Activated gamma-delta T cell treated with anti-CD3 and anti-CD28 coated beads, Interleukin-2, amount 50 U/mL, for 16 hours (primary cell): ENCODE data around the gene CCDC159.
"Not testable (repeated sequence)": the region's sequence is repeated elsewhere in the genome, so short reads cannot be mapped to it uniquely, and the experiment has no call there.

Source experiments
- DNase-seq: peaks from one replicate; pipeline ENCODE4 v3.0.0-alpha.2; 2020; ENCODE audit warnings: low read depth

Gene CCDC159, protein sequence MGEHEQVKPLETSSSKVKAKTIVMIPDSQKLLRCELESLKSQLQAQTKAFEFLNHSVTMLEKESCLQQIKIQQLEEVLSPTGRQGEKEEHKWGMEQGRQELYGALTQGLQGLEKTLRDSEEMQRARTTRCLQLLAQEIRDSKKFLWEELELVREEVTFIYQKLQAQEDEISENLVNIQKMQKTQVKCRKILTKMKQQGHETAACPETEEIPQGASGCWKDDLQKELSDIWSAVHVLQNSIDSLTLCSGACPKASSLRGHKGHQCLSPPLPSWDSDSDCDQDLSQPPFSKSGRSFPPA

DNA sequence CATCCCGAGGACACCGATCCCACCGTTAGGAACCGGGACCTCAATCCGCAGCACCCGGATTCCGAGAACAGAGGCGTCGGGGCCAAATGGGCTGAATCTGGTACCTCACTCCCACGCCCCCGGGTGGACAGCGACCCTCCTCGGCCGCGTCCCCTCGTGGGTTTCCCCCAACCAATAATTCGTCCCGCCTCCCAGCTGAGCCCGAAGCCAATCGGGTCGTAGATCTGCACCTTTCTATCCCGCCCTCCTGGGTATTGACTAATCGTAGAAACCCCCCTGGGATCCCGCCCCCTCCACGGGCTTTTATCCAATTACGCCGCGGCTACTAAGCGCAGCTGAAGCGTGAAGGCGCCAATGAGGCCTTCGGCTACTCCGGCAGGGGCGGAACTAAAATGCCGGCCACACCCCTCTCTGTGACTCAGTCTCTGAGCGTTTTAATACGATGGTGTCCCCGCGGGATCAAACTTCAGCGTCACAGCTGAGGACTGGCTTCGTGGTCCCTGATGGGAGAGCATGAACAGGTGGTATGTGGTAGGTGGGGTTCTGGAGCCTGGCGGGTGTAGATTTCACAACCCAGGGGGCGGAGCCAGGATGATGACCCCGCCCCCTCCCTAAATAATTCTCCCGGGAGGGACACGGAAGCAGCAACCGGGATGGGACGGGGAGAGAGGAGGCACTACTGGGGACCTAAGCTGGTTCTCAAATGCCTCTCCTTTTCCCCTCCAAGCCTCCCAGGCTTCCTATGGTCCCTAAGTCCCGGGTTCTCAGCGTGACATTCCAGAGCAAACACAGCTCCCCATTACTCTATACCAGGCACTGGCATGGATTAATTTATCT lies at the start of gene CCDC159, which contains the start of gene TMEM205:
CCDC159 (plus strand) TSS at position 416 of the 837 bp plus-strand sequence; CDS start at position 504, 88 bp downstream.
TMEM205 (minus strand) TSS at position 165 of the 837 bp plus-strand sequence. CDS start 649 bp downstream, outside the sequence.
- DNase-seq, result peak; percentile 99

GRCh38 chr19:11299946-11300810 lies 46.1 kb upstream of the CCDC159 start:
- no peak for DNase-seq

DNA sequence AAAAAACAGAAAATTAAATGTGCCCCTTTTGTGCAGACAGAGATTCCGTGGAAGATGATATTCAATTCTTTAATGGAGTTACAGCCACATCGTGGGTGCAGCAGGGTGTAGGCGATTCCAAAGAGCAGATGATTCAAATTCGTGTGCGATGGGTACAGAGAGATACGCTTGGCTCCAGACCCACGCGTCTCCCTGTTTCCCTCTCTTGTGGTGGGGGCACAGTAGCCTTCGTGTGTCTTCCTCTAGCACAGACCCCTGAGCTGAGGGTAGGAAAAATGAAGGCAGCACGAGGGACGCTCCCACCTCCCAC lies 45.6 kb upstream of the CCDC159 start:
- DNase-seq, result no peak

GRCh38 chr19:11304936-11305335 lies 41.4 kb upstream of the CCDC159 start:
- no peak for DNase-seq

- DNase-seq, result no peak
Observed at GRCh38 chr19:11306337-11306736, 40.0 kb upstream of the CCDC159 start.

DNA sequence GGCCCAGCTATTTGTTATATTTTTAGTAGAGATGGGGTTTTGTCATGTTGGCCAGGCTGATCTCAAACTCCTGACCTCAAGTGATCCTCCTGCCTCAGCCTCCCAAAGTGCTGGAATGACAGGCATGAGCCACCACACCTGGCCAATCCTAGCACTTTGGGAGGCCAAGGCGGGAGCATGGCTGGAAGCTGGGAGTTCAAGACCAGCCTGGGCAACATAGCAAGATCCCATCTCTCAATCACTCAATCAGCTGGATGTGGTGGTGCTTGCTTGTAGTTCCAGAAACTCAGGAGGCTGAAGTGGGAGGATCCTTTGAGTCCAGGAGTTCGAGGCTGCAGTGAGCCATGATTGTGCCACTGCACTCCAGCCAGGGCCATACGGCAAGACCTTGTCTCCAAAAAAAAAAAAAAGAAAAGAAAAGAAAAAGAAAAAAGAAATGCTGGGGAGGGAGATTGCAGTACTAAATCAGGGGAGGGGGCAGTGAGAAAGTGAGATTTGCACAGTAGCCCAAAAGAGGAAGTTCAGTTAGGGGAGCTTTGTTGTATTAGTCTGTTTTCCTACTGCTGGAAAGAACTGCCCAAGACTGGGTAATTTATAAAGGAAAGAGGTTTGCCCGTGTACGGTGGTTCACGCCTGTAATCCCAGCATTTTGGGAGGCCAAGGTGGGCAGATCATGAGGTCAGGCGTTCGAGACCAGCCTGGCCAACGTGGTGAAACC lies 25.9 kb upstream of the CCDC159 start:
- not testable (repeated sequence) for DNase-seq

- DNase-seq, result no peak
Observed at GRCh38 chr19:11321191-11322126, 24.9 kb upstream of the CCDC159 start.

GRCh38 chr19:11322269-11323024 lies 23.9 kb upstream of the CCDC159 start:
- DNase-seq, result no peak

DNA sequence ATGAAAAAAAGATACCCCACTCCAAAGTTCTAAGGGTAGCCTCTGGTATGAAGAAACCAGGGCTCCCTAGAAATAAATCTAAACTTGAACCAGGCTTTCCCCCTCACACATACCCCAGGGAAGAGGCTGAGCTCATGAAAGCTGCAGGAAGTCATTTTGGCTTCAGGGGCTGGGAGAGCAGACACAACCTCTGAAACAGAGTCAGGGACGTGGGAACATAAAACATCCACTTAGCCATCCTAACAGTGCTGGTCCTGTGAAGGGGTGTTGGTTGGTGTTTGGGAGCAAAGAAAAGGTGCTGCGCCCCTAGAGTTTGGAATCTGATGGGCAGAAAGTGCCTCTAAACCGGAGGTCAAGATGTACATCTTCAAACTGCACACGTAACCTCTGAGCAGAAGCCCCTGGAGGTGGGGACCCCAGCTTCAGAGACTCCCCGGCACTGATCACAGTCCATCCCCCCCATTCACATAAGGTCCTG lies 22.7 kb upstream of the CCDC159 start:
- DNase-seq, result no peak

- DNase-seq, result no peak
Observed at GRCh38 chr19:11324079-11324661, 22.1 kb upstream of the CCDC159 start.

DNA sequence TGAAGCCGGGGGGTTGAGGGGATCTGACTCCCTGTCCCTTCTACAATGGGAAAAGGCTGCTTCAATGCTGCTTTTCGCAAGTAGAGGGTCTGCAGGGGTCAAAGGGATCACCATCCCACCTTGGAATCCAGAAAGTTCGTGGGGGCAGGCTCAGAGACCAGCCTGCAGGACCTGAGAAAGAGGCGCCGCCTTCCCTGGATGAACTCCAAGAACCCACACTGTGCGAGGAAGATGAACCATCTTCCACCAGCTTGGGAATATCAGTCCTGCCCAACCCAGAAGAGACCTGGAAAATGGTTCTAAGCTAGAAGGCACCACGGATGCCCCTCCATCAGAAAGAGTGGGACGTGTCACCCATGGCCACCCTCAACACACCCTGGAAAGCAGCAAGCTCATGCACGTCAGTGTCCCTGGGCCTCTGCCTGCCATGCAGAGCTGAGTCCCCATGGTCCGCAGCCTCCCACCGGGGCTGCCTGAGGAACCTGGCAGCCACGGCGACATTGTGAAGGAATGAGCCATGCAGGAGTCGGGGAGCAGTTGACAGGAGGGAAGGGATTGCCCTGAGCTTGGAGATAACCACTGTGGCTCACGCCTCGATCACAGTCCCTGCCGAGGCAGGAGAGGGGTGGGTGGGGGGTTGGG lies 21.4 kb upstream of the CCDC159 start:
- no peak for DNase-seq

DNA sequence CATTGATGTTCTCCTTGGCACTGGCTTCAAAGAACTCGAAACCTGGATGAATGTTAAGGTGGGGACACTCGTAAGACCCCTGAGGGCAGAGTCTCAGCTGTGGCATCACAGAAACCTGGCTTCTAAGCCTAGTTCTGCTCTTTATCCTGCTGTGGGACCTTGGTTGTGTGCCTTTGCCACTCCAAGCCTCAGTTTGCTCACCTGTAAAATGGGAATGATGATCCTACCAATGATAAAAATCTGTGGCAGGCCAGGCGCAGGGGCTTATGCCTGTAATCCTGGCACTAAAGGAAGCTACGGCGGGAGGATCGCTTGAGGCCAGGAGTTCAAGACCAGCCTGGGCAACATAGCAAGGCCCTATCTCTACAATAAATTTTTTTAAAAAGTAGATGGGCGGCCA lies 20.8 kb upstream of the CCDC159 start:
- DNase-seq, result no peak

- DNase-seq, result no peak
Observed at GRCh38 chr19:11330127-11330526, 16.2 kb upstream of the CCDC159 start.

- no peak for DNase-seq
Observed at GRCh38 chr19:11331502-11331901, 14.8 kb upstream of the CCDC159 start.

DNA sequence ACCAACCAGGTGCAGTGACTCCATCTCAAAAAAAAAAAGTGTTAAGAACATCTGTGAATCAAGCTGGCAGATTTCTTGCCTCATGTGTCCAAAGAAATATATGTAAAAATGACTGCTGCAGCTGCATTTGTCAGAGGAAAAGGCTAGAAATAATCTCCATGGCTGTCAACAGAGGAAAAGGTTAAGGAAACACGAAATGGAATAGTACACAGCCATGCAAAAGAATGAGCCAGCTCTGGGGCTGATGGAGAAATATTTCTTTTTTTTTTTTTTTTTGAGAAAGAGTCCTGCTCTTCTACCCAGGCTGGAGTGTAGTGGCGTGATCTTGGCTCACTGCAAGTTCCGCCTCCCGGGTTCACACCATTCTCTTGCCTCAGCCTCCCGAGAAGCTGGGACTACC lies 13.5 kb upstream of the CCDC159 start:
- no peak for DNase-seq

DNA sequence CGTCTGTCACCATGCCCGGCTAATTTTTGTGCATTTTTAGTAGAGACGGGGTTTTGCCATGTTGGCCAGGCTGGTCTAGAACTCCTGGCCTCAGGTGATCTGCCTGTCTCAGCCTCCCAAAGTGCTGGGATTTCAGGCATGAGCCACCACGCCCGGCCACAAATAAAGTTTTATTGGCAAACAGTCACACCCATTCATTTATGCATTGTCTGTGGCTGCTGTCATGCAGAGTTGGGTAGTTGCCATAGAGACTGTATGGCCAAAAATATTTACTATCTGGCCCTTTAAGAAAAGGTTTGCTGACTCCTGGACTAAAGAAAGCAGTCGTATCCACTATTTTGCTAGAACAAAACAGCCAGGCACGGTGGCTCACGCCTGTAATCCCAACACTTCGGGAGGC lies 12.5 kb upstream of the CCDC159 start:
- DNase-seq, result not testable (repeated sequence)

- no peak for DNase-seq
Observed at GRCh38 chr19:11335449-11336146, 10.7 kb upstream of the CCDC159 start.

GRCh38 chr19:11337080-11337479 lies 9.2 kb upstream of the CCDC159 start:
- no peak for DNase-seq
